Measurements from ENCODE around the gene RBMX.
"Not testable (repeated sequence)": the region's sequence is repeated elsewhere in the genome, so short reads cannot be mapped to it uniquely, and the experiment has no call there.

DNA sequence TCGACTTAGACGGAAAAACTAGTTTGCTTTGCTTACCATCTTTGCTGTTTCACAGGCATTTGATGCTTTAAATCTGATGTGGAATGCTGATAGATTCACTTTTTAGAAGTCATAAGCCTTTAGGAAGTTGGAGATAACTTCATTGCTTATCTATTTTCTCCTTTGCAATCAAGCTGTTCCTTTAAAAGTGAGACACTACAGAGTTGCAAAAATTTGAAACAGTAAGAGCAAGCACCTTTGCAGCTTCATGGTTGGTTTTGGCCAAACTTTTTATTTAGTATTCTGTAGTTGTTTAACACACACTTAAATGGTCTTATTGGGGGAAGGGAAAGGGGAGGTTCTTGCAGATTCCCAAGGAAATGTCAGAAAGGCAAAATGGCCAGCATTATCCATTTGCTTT, 7.3 kb downstream of the RBMX start:
- TF ChIP-seq, protein P1, sequence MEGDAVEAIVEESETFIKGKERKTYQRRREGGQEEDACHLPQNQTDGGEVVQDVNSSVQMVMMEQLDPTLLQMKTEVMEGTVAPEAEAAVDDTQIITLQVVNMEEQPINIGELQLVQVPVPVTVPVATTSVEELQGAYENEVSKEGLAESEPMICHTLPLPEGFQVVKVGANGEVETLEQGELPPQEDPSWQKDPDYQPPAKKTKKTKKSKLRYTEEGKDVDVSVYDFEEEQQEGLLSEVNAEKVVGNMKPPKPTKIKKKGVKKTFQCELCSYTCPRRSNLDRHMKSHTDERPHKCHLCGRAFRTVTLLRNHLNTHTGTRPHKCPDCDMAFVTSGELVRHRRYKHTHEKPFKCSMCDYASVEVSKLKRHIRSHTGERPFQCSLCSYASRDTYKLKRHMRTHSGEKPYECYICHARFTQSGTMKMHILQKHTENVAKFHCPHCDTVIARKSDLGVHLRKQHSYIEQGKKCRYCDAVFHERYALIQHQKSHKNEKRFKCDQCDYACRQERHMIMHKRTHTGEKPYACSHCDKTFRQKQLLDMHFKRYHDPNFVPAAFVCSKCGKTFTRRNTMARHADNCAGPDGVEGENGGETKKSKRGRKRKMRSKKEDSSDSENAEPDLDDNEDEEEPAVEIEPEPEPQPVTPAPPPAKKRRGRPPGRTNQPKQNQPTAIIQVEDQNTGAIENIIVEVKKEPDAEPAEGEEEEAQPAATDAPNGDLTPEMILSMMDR (IDR thresholded peaks at IDR 0.05; ENCODE audit: low read length) = not testable (repeated sequence)
- TF ChIP-seq EZH2 (optimal IDR thresholded peaks at IDR 0.05; ENCODE audit: low read depth, low read length) = not testable (repeated sequence)
